Fibroblast of skin of back (primary cell): ENCODE data around the gene GRHPR. TPM values are rescaled to one million over a fixed set of nuclear protein-coding genes. Genes with fewer than 3 reads are reported as not detected.
"Not testable (repeated sequence)": the region's sequence is repeated elsewhere in the genome, so short reads cannot be mapped to it uniquely, and the experiment has no call there.

Experiments
- DNase-seq: peaks from one replicate; pipeline ENCODE4 v3.0.0-alpha.2; 2013
- polyA plus RNA-seq, 2 experiments: library from polyadenylated mRNA; unstranded; fragments of 120-200 nt; gene quantifications; one replicate each; pipeline ENCODE4 v1.2.1, GENCODE V29; 2013; ENCODE audit not compliant: insufficient read length in 2 of 2

The GRHPR gene
- 109 TPM for polyA plus RNA-seq (2013, experiment 1 of 2; ENCODE audit: insufficient read length)
- polyA plus RNA-seq (2013, experiment 2 of 2; ENCODE audit: insufficient read length): 98.0 TPM

GRCh38 chr9:37422289-37423104 lies at the start of gene GRHPR:
Gene GRHPR, plus strand, starts transcription at chr9:37422696. Its CDS starts 55 bp downstream, at chr9:37422751.
- DNase-seq: peak; percentile 80

- no peak for DNase-seq
These were observed 49.7 kb upstream of the GRHPR start for GRCh38 chr9:37372839-37373238.

DNA sequence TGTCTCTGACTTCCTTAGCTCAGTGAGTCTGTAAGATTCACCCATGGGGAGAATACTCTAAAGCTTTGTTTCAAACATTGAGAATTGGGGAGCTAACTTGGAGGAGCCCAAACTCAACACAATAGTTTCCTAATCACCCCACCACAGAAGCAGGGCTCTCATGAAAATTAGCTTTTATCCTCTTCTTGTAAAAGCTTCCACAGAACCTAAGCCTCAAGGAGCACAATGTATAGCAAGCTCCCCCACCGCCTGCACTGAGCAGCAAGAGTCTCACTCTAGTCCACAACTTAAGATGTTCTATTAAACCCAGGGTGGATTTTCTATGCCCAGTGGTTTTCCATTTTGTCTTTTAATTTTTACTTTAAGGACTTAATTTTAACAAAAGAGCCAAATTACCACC lies 48.9 kb upstream of the GRHPR start:
- DNase-seq: no peak

GRCh38 chr9:37374892-37375291 lies 47.6 kb upstream of the GRHPR start:
- no peak for DNase-seq

- no peak for DNase-seq
These were observed 44.5 kb upstream of the GRHPR start for GRCh38 chr9:37377688-37378612.

DNA sequence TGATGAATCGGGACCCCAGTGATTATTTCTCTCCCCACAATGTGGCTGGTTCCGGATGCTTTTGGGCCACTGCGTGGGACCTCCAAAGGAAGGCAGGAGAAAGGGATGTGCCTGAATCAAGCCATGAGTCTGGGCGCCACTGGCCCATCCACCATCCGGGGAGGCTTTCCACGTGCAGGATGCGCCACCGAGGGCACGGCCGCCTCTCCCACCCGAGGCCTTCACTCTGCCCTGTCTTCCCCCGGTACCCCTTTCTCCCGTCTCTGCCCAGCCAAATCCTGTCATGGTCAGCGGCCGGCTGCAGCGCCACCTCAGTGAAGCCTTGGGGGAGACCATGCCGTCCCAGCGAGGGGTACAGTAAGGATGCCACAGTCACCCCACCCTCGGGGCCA lies 43.9 kb upstream of the GRHPR start:
- DNase-seq: no peak

GRCh38 chr9:37379835-37380234 lies 42.7 kb upstream of the GRHPR start:
- DNase-seq: no peak

DNA sequence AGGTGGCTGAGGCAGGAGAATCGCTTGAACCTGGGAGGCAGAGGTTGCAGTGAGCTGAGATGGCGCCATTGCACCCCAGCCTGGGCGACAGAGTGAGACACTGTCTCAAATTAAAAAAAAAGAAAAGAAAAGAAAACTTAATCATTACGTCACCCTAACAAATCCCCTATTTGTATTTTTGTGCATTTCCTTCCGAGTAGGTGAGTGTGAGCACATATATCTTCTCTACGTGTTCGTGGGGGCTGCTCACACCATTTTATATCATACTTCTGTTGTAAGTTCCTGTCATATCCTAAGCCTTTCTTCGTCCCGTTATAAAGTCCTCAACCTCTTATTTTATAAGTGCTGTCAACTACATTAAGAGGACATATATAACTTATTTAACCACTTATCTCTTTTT lies 41.9 kb upstream of the GRHPR start:
- DNase-seq: no peak

DNA sequence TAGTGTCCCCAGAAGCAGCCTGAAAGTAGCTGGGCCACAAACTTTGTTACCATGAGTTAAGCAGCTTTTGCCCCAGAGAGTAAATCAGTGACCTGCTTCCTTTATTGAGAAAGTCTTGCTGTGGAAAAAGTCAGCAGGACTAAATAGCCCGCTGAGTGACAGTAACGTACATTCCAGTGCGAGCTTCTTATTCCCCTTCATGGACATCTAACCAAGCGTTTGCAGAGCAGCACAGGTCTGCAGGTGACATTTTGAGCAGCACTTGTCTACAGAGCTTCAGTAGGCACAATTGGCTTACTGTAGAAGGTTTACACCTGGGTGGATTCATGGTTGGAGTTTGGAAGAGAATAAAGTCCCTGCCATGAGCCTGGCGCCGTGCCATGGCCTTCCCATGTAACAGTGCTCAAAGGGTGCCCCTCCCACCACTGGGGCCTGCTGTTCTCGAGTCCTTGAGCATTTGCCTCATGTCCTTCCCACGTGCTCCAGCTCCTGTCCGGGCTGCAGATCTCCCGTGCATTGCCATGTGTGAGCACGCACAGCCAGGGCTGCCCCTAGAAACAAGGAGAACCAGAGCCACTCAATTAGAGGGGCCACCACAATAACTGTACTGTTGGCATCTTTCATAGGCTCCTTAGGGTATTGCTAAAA lies 41.3 kb upstream of the GRHPR start:
- DNase-seq: no peak

GRCh38 chr9:37382161-37382981 lies 40.1 kb upstream of the GRHPR start:
- no peak for DNase-seq

- DNase-seq: no peak
These were observed 39.5 kb upstream of the GRHPR start for GRCh38 chr9:37382982-37383357.

- no peak for DNase-seq
These were observed 39.1 kb upstream of the GRHPR start for GRCh38 chr9:37383393-37383792.

- DNase-seq: no peak
These were observed 38.4 kb upstream of the GRHPR start for GRCh38 chr9:37383876-37384746.

DNA sequence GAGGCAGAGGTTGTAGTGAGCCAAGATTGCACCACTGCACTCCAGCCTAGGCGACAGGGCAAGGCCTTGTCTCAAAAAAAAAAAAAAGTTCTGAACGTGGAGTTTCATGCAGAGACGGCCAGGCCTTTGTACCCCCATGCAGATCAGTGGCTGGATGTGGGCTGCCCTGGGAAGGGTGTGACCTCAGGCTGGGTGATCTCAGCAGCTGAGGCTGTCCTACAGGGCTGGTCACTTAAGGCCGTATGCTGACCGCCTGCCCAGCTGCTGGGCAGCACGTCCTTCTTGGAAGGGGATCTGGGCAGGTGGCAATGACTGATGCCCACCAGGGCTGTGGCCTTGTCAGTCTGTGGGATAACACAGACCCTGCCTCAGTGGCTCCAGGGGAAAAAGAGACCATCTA lies 37.2 kb upstream of the GRHPR start:
- DNase-seq: no peak

DNA sequence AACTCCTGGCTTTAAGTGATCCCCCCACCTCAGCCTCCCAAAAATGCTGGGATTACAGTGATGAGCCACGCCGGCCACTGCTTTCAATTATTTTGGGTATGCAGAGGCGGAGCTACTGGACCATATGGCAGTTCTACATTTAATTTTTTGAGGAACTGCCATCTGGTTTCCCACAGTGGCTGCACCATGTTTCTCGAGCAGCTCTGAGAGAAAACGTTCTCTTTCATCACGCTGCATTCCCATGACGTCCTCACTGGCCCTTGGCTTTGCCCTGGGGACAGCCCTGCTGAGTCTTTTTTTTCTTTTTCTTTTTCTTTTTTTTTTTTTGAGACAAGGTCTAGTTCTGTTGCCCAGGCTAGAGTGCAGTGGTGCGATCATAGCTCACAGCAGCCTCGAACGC lies 35.5 kb upstream of the GRHPR start:
- DNase-seq: no peak

DNA sequence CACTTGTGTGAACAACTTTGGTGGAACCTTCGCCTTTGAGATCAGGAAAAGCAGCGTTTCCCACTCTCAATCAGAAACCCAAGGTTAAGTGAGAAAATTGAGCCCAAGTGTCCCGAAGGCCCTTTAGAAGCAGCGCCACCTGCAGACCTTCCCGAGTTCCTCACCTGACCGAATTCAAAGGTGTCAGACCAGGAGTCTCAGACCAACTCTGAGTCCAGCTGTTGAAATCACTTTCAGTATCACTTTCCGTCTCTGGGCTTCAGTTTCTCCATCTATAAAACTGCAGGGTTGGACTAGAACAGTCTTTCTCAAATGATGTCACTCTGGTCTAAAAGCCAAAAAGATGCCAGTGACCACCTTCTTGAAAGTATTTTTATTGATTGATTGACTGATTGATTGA lies 31.7 kb upstream of the GRHPR start:
- DNase-seq: no peak

DNA sequence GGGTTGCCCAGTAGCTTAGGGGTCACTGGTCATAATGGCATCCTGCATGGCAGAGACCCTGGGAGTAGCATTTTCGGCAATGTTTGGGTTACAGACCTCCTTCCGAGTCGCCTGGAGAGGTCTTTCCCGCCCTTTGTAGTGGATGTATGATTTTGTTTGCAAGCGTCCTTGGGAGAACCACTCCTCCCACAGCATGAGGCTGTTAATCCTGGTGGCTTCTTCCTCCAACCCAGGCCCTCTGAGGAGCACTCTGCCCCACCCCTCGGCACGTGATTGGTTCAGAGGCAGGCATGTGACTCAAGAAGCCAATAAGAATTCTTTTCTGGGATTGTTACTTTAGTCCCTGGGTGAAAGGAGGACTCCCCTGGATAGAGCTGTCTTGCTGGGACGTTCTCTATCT lies 30.2 kb upstream of the GRHPR start:
- no peak for DNase-seq

- DNase-seq: no peak
These were observed 27.3 kb upstream of the GRHPR start for GRCh38 chr9:37395229-37395628.

DNA sequence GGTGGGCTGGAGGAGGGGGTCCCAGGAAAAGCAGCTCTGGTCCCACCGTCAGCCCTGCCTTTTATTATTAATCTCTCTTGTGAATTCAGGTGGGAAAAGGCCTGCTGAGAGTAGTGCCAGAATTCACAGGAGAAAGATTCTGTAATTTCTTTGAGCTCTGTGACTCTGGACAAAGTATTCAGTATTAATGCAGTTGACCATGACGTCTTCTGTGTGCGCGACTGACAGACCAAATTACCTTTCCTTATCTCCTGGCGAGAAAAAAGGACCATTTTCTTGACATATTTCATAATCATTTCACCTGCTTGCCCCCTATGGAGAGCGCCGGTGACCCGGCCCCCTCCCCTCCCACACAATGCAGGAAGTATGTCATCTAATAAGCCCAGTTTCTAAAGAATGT lies 26.8 kb upstream of the GRHPR start:
- no peak for DNase-seq

- not testable (repeated sequence) for DNase-seq
These were observed 24.5 kb upstream of the GRHPR start for GRCh38 chr9:37397948-37398347.

- DNase-seq: no peak
These were observed 24.0 kb upstream of the GRHPR start for GRCh38 chr9:37398464-37399025.
